ENCODE data around the gene ALDH7A1.
"Not testable (repeated sequence)": the region's sequence is repeated elsewhere in the genome, so short reads cannot be mapped to it uniquely, and the experiment has no call there.

ALDH7A1 gene

GRCh38 chr5:126535856-126536545 is 59.0 kb downstream of the ALDH7A1 start:
- DNase-seq (ENCODE audit: low read depth in 2 of 2): no peak

DNA sequence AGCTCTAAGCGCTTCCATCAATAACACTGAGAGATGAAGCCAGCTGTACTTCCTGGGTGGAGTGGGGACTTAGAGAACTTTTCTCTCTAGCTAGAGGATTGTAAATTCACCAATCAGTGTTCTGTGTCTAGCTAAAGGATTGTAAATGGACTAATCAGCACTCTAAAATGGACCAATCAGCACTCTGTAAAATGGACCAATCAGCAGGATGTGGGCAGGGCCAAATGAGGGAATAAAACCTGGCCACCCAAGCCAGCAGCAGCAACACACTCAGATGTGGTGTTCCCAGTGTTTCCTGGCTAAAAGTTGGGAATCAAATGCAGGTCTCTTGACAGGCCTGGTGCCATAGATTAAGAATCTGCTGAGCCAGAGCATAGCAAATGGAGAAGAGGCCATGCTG is 60.5 kb downstream of the ALDH7A1 start:
- DNase-seq (ENCODE audit: low read depth in 2 of 2): no peak

DNA sequence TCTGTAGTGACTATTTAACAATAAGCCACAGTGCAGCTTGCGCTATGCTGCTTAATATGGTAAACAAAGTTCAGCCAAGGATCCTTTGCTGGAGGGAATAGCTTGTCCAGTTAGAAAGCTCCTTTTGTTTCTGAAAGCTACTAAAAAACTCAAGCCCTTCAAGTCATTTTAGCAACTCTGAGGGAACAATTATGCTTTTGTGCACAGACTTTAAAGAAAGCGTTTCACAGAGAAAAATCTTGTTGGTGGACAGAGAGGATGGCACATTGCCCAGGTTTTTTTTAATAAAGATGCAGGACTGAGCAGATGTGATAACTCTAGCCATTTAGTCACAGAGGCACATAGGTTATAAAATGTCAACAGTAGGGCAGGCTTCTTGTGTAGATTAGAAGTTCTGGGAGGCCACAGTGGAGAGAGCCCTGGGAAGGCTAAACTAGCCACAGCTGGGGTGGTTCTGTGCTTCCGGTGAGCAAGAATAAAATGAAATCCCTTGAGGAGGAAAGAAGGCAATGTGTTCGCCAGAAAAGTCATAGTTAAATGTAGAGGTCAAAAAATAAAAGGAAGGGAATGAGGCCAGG is 63.4 kb downstream of the ALDH7A1 start:
- DNase-seq (ENCODE audit: low read depth in 2 of 2): no peak

GRCh38 chr5:126527892-126528291 is 67.1 kb downstream of the ALDH7A1 start:
- DNase-seq (ENCODE audit: low read depth in 2 of 2): no peak

DNA sequence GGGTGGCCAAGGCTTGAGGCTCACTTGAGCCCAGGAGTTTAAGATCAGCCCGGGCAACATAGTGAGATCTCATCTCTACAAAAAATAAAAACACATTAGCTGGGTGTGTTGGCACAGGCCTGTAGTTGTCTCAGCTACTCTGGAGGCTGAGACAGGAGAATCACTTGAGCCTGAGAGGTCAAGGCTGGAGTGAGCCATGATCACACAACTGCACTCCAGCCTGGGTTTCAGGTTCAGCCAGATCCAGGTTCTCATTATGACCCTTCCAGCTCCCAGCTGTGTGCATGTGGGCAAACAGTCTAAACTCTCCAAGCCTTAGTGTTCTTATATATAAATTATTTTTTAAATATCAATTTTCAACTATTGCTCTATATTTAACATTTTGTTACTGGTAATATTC is 67.9 kb downstream of the ALDH7A1 start:
- no peak for DNase-seq (ENCODE audit: low read depth in 2 of 2)

GRCh38 chr5:126526493-126526892 is 68.5 kb downstream of the ALDH7A1 start:
- DNase-seq (ENCODE audit: low read depth in 2 of 2): no peak

GRCh38 chr5:126525630-126526245 is 69.3 kb downstream of the ALDH7A1 start:
- DNase-seq (ENCODE audit: low read depth in 2 of 2): no peak

GRCh38 chr5:126523818-126524510 is 71.1 kb downstream of the ALDH7A1 start:
- DNase-seq (ENCODE audit: low read depth in 2 of 2): no peak

GRCh38 chr5:126521130-126521529 is 73.9 kb downstream of the ALDH7A1 start:
- DNase-seq (ENCODE audit: low read depth in 2 of 2): no peak

DNA sequence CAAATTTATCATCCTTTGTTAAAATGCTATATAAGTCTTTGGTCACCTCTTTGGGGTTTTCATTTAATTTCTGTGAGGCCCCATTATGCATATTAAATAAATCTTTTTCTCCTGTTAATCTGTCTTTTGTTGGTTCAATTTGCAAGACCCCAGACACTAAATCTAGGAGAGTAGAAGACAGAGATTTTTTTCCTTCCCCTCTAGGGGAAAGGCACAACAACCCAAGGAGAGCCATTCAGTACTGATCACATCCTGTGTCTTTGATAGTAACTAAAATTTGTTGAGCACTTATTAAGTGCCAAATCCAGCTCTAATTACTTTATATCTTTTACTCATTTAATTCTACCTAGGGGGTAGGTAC is 74.4 kb downstream of the ALDH7A1 start:
- DNase-seq (ENCODE audit: low read depth in 2 of 2): no peak

DNA sequence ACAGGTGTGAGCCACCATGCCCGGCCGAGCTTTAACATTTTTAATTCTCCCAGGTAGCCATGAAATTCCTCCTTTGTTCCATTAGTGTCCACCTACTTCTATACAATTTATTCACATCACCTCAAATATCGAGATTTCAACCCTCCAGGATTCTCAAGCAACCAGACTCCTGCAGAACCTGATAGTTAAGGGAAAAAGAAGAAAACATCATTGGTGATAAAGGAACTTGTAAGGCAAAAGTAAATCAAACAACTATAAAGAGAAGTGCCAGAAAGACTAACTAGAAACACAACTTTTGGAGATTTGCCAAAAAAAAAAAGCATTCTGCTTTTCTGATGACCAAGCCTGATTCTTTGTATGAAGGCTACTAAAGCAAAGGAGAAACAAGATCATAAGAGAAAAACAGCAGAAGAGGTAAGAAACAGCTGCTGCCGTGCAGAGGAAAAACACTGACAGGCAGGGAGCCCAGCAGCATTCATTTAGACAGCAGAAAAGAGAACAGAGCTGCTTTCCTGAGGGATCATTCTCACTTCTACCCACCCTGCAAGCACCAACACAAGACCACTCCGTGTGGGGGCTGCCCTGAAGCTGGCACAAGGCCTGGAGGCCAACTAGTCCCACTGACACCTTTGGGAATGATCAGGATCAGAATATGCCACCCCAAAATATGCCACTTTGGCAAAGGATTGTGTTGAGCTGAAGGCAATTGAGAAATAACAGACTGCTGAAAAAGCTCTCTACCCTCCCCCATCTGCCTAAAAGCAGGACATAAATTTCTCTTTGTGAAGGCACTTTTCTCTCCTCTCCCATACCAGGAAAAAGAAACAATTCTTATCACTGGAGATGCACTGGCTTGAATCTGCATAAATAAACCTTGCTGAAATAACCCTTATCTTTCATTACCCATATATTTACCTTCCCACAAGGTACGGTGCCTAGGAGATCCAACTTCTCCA is 75.1 kb downstream of the ALDH7A1 start:
- no peak for DNase-seq (ENCODE audit: low read depth in 2 of 2)

- not testable (repeated sequence) for DNase-seq (ENCODE audit: low read depth in 2 of 2)
Measured at GRCh38 chr5:126519223-126519622, 75.8 kb downstream of the ALDH7A1 start.

DNA sequence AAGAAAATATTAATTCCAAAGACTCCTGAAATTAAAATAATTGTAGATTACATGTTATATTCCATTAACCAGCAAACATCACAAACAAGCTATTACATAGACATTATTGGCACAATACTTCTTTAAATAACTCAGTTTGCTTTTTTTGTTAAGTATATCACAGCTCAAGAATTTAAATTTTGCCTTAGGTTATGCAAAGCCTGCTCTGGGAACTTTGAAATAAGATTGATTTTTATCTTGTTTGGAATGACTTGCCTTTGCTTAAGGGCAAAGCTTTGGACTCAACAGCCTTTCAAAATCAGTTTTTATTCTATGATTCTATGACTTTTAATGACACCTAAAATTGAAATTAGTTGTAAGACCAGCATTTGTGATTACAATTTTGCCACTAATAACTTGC is 78.2 kb downstream of the ALDH7A1 start:
- no peak for DNase-seq (ENCODE audit: low read depth in 2 of 2)

DNA sequence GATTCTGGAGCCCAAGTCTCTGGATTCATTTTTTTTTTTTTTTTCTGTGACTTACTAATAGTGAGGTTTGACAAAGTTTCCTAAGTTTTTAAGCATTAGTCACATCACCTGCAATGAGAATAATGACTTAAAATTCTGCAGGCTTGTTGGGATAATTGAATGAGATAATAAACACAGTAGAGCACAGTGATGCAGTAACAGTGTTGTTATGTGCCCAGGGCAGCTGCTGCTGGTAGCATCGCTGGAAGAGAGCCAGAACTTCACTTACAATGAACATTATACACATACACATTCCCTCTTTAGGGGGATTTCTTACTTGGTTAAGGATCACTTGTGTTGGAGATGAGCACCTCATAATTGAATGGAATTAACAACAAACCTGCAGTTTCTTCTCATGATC is 78.9 kb downstream of the ALDH7A1 start:
- DNase-seq (ENCODE audit: low read depth in 2 of 2): no peak

DNA sequence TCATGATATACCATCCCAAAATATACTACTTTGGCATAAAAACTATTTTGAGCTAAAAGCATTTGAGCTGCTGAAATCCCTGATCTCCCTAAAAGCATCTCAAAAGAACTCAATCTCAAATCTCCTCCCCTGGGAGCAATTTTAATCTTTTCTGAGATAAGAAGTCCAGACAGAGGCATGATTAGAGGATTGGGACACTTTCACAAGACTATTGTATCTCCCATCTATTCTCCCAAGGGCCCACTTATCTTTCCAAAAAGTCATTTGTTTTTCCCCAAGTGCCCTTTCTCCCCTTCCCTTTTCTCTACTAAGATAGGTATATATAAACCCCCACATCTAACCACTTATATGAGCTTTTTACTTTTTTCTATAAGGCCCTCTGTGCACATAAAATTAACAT is 79.7 kb downstream of the ALDH7A1 start:
- no peak for DNase-seq (ENCODE audit: low read depth in 2 of 2)

GRCh38 chr5:126514558-126515141 is 80.4 kb downstream of the ALDH7A1 start:
- no peak for DNase-seq (ENCODE audit: low read depth in 2 of 2)

DNA sequence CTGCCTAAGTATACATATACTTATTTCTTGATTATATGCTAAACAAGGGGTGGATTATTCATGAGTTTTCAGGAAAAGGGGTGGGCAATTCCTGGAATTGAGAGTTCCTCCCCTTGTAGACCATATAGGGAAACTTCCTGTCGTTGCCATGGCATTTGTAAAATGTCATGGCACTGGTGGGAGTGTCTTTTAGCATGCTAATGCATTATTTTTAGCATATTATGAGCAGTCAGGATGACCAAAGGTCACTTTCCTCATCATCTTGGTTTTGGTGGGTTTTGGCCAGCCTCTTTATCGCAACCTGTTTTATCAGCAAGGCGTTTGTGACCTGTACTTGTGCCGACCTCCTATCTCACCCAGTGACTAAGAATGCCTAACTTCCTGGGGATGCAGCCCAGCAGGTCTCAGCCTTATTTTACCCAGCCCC is 80.9 kb downstream of the ALDH7A1 start:
- DNase-seq (ENCODE audit: low read depth in 2 of 2): no peak

DNA sequence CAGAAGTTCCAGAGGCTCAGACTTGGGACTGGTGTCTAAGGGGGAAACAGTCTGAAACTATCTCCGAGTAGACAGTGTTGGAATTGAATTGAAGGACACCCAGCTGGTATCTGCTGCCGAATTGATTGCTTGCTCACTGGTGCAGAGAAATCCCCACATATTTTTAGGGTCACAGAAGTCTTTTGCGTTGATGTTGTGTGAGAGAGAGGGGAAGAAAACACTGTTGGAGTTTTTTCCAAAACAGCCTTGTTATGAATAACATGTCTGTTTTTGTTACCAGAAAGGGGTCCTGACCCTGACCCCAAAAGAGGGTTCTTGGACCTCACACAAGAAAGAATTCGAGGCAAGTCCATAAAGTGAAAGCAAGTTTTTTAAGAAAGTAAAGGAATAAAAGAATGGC is 81.3 kb downstream of the ALDH7A1 start:
- no peak for DNase-seq (ENCODE audit: low read depth in 2 of 2)

DNA sequence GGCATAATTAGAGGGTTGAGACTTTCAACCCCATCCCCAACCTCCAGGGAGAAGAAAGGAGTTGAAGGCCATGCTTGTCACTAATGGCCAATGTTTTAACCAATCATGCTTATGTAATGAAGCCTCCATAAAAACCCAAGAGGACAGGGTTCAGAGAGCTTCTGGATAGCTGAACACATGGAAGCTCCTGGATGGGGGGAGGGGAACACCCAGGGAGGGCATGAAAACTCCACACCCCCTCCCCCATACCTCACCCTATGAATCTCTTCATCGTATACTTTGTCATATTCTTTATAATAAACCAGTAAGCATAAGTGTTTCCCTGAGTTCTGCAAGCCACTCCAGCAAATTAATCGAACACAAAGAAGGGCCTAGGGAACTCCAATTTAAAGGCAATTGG is 81.7 kb downstream of the ALDH7A1 start:
- no peak for DNase-seq (ENCODE audit: low read depth in 2 of 2)

GRCh38 chr5:126512451-126512850 is 82.6 kb downstream of the ALDH7A1 start:
- no peak for DNase-seq (ENCODE audit: low read depth in 2 of 2)

GRCh38 chr5:126511961-126512360 is 83.1 kb downstream of the ALDH7A1 start:
- DNase-seq (ENCODE audit: low read depth in 2 of 2): no peak

Measured in stimulated activated CD4-positive, alpha-beta T cell treated with anti-CD3 and anti-CD28 coated beads, Interleukin-1b, Interleukin-23, amount 100 ng/mL, for 1 hour (primary cell).